ENCODE measurements around the gene ADAM17. TPM values are rescaled to one million over a fixed set of nuclear protein-coding genes. Genes with fewer than 3 reads are reported as not detected.

The ADAM17 gene
- total and polyA plus RNA-seq, 2 of the 8 experiments (the other 6 are each of a cell fraction or from before 2014, with no cell fraction given): 6.5 to 23.5 TPM

DNA sequence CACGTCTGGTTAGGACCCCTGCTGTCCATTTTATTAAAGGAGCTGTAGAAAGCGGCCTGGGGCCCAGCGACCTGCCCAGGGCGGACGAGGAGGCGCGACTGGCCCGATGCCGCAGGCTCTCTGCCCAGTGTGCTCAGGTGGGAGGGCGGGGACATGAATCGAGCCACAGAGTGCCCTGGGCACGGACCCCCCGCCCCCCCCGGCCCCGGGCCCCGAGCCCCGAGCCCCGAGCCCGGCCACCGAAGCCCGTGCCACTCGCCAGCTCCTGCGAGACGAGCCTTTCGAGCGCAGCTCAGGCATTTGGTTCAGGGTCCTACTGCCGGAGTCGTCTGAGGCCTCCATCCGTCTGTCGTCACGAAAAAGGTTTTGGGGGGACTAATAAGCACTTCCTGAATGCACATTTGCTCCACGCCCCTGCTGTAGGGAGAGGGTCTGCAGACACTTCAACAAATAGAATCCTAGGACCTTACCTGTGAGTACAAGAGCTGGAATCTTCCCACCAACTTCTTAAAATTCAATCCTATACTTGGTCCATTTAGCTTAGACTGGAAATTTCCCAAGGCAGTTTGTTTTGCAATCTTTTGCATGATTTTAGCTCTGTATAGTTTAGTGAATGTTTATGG is 602 bp upstream of the ADAM17 start (continued):
- TF ChIP-seq CTCF (IDR thresholded peaks at IDR 0.05; ENCODE audit: control extremely low read depth in 1 of 3, insufficient read depth in 1 of 3, low read depth in 1 of 3, low read length in 3 of 3): no peak
- no peak for TF ChIP-seq YY1 (IDR thresholded peaks at IDR 0.05; ENCODE audit: low read depth, low read length)
- TF ChIP-seq CREB1 (IDR thresholded peaks at IDR 0.05): no peak
- no peak for TF ChIP-seq TAF7 (optimal IDR thresholded peaks at IDR 0.05; ENCODE audit: borderline replicate concordance, low read depth, low read length)

Data from H1 (cell line).